Endothelial cell of umbilical vein (primary cell): ENCODE data around the gene CHST12. TPM values are rescaled to one million over a fixed set of nuclear protein-coding genes. Genes with fewer than 3 reads are reported as not detected.
A peak's percentile ranks its signal among the peaks of the same experiment; 100 is the strongest.

Experiments used
- BruUV-seq: library from RNA; stranded (reverse); fragments of 400-500 nt; replicated peaks from 2 replicates; lab custom pipeline; 2021; lab: Mats Ljungman, UMichigan
- CTCF ChIA-PET: fragments of 300-600, 350-600 bp; sonication (Branson Sonifier 250); formaldehyde crosslinking; loops from one replicate; lab custom pipeline; 2021; ENCODE audit warnings: antibody characterized with exemption, inconsistent platforms; lab: Charles Lee
- POLR2A ChIA-PET: fragments of 300-600, 350-600 bp; sonication (Branson Sonifier 250); formaldehyde crosslinking; loops from one replicate; lab custom pipeline; 2021; ENCODE audit warnings: antibody characterized with exemption, inconsistent platforms; lab: Charles Lee
- DNase-seq: peaks from one replicate; pipeline ENCODE4 v3.0.0-alpha.2; 2011; ENCODE audit warnings: low read depth, low spot score
- FAIRE-seq: peaks from 2 replicates; lab custom pipeline; 2011; peaks lifted over from hg19 to GRCh38; lab: Jason Lieb, UNC
- H2AFZ ChIP-seq: 2 replicates; pipeline ENCODE4 v1.6.0; 2012; ENCODE audit warnings: low read depth, low read length, control low read depth, inconsistent platforms
- H3K27ac ChIP-seq: 2 replicates; pipeline ENCODE4 v1.5.1; 2011; ENCODE audit warnings: low read depth, mild to moderate bottlenecking, control low read depth, low read length, moderate library complexity; ENCODE audit not compliant: insufficient read depth
- H3K27me3 ChIP-seq, 2 experiments: 2 replicates each; pipeline versions ENCODE4 v1.6.0 to v1.6.1; 2011; ENCODE audit warnings: low read length in 2 of 2, mixed read lengths in 1 of 2; ENCODE audit not compliant: control insufficient read depth in 2 of 2, insufficient read depth in 2 of 2
- H3K36me3 ChIP-seq, 2 experiments: 2 replicates in 1 of 2; 3 replicates in 1 of 2; pipeline ENCODE4 v1.5.1; 2011; ENCODE audit warnings: low read length in 2 of 2, mild to moderate bottlenecking in 1 of 2, moderate library complexity in 1 of 2; ENCODE audit not compliant: control insufficient read depth in 2 of 2, insufficient read depth in 2 of 2; ENCODE audit errors: extremely low read depth in 1 of 2
- H3K4me1 ChIP-seq: 3 replicates; pipeline ENCODE4 v1.5.1; 2011; ENCODE audit warnings: mild to moderate bottlenecking, low read length; ENCODE audit not compliant: control insufficient read depth, insufficient read depth; ENCODE audit errors: extremely low read depth
- H3K4me2 ChIP-seq: 2 replicates; pipeline ENCODE4 v1.6.1; 2011; ENCODE audit warnings: low read length, control low read depth, mixed read lengths; ENCODE audit not compliant: insufficient read depth
- H3K4me3 ChIP-seq, 3 experiments: fragments of 200-600 bp in 1 of 3; sonication (generic), shearing (Covaris generic) in 1 of 3; replicated peaks in 1 of 3; 2 replicates each; pipeline ENCODE4 v1.5.1; 2011 to 2016; ENCODE audit warnings: control low read depth in 3 of 3, low read length in 3 of 3, mild to moderate bottlenecking in 2 of 3, inconsistent platforms in 1 of 3, low read depth in 1 of 3, moderate library complexity in 1 of 3; ENCODE audit not compliant: insufficient read depth in 1 of 3
- H3K79me2 ChIP-seq: 2 replicates; pipeline ENCODE4 v1.6.0; 2012; ENCODE audit warnings: low read length, inconsistent platforms; ENCODE audit not compliant: control insufficient read depth, insufficient read depth
- H3K9ac ChIP-seq: replicated peaks from 2 replicates; pipeline ENCODE3; 2011; ENCODE audit warnings: low read length, control low read depth; ENCODE audit not compliant: insufficient read depth; ENCODE audit errors: extremely low read depth
- H3K9me1 ChIP-seq: replicated peaks from 3 replicates; pipeline ENCODE4 v1.6.0; 2011; ENCODE audit warnings: mild to moderate bottlenecking, low read length; ENCODE audit not compliant: control insufficient read depth, insufficient read depth; ENCODE audit errors: extremely low read depth
- H3K9me3 ChIP-seq: replicated peaks from 2 replicates; pipeline ENCODE4 v1.5.1; 2012; ENCODE audit warnings: low read length, inconsistent platforms; ENCODE audit not compliant: control insufficient read depth, insufficient read depth
- H4K20me1 ChIP-seq: replicated peaks from 2 replicates; pipeline ENCODE3; 2011; ENCODE audit warnings: mild to moderate bottlenecking, low read length; ENCODE audit not compliant: control insufficient read depth, insufficient read depth; ENCODE audit errors: extremely low read depth
- FOS ChIP-seq: IDR thresholded peaks from 2 replicates; pipeline ENCODE4 v1.6.1; 2011; ENCODE audit warnings: mild to moderate bottlenecking, low read length, moderate library complexity, borderline replicate concordance; ENCODE audit not compliant: insufficient read depth
- GATA2 ChIP-seq: IDR thresholded peaks from 2 replicates; pipeline ENCODE4 v1.7.0; 2011; ENCODE audit warnings: low read depth, mild to moderate bottlenecking, moderate library complexity, mixed read lengths, low read length; ENCODE audit not compliant: insufficient read length, insufficient read depth
- JUN ChIP-seq: IDR thresholded peaks from 2 replicates; pipeline ENCODE4 v1.6.1; 2011; ENCODE audit warnings: borderline replicate concordance, low read depth; ENCODE audit not compliant: insufficient read length, insufficient read depth
- MYC ChIP-seq: IDR thresholded peaks from one replicate; pipeline ENCODE4 v1.6.1; 2011; ENCODE audit warnings: mild to moderate bottlenecking, low read depth, low read length
- POLR2AphosphoS5 ChIP-seq: IDR thresholded peaks from 2 replicates; pipeline ENCODE4 v1.6.1; 2012; ENCODE audit warnings: low read depth, mild to moderate bottlenecking, control low read depth, low read length, moderate library complexity; ENCODE audit not compliant: insufficient read depth
- dilution Hi-C: fragments of 300-500 bp; cut with MboI; formaldehyde crosslinking; loops from one replicate; pipeline ENCODE4 v1.15.0; 2019; ENCODE audit warnings: low sequenced_read_pairs; ENCODE audit not compliant: extremely low pct_ligation_motif_present
- intact Hi-C: fragments of 100-400 bp; cut with micrococcal nuclease; formaldehyde crosslinking; loops from one replicate; pipeline ENCODE4 v1.10.0; 2022
- polyA plus RNA-seq, 4 experiments: library from polyadenylated mRNA; depleted of rRNA in 3 of 4; stranded (reverse) in 3 of 4; unstranded in 1 of 4; fragments of >200 nt; gene quantifications; 2 replicates each; pipeline versions ENCODE4 v1.2.1 to v1.2.3, GENCODE V29; 2011 to 2012; ENCODE audit warnings: missing spikeins in 1 of 4
- total RNA-seq: library from RNA; stranded (reverse); gene quantifications from 2 replicates; pipeline ENCODE4 v1.2.3, GENCODE V29; 2021
- TF ChIP-seq, protein P1 (sequence below): IDR thresholded peaks from 2 replicates; pipeline ENCODE4 v1.6.1; 2011; ENCODE audit not compliant: insufficient read depth, insufficient read length

CHST12 gene
- total and polyA plus RNA-seq, 2 donors (not counting 3 experiments of a cell fraction or from before 2014, with no cell fraction given), result 30.2 to 52.6 TPM

DNA sequence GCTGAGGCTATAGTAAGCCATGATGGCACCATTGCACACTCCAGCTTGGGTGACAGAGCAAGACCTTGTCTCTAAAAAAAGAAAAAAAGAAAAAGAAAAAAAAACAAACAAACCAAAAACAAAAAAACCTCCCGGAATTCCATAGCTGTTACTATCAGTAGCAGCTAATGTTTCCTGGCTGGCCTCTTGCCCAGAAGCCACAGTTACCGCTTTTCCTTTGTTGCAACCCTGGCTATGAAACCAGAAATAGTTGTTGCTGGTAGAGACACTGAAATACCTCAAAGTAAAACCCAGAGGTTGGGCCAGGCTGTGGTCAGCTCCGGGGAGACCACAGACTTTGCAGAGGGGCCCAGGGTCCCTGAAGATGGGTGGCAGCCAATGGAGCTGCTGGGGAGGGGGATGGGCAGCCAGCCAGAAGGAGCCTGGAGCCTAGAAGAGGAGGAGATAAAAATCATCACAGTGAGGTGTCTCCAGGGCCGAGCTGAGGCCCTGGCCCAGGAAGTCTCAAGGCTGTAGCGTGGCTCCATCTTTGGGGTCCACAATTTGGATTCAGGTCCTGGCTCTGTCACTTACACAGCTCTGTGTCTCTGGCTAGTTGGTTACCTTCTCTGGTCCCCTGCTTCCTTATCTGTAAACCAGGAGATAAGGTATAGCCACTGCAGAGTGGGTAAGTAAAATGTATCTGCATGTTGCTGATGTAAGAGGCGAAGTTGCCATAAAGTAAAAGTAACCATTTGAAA, 3.4 kb upstream of the CHST12 start:
- peak overlapping the region; percentile 83 for H3K4me2 ChIP-seq
- H3K27ac ChIP-seq, result peak overlapping the region; percentile 88
- POLR2A ChIA-PET, result interaction anchor here (1.2 kb wide), 1 partner anchor 16 kb away, joined by 3 read pairs; no protein-coding TSS in a partner anchor
- H4K20me1 ChIP-seq, result no peaks in the 10 kb centered on the region
- intact Hi-C loops, result loop anchor here (10.0 kb wide), 1 partner anchor 125 kb away; no protein-coding TSS in a partner anchor
- TF ChIP-seq, protein P1, sequence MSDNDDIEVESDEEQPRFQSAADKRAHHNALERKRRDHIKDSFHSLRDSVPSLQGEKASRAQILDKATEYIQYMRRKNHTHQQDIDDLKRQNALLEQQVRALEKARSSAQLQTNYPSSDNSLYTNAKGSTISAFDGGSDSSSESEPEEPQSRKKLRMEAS, result no peak
- TF ChIP-seq POLR2AphosphoS5, result peak; percentile 64
- no peak for TF ChIP-seq MYC
- peak; percentile 34 for TF ChIP-seq FOS
- no peak for TF ChIP-seq JUN
- peak; percentile 81 for TF ChIP-seq GATA2
- H2AFZ ChIP-seq, result peak overlapping the region; percentile 66
- peaks cover 24% of the 10 kb centered on the region for H3K4me1 ChIP-seq
- no peaks in the 10 kb centered on the region for H3K27me3 ChIP-seq
- H3K9ac ChIP-seq, result peak overlapping the region; percentile 84
- CTCF ChIA-PET, result interaction anchor here (1.0 to 1.9 kb wide), 7 partner anchors 12 to 70 kb away, joined by 3 to 11 read pairs (median 5); no protein-coding TSS in a partner anchor
- DNase-seq (peak; percentile 96), FAIRE-seq (peak; percentile 97)
- BruUV-seq, result no TSS peak
- peaks cover 2% of the 10 kb centered on the region for H3K79me2 ChIP-seq
- H3K36me3 ChIP-seq, result no peaks in the 10 kb centered on the region
- dilution Hi-C loops, result no loop called here
- peak overlapping the region in 1 of 3 experiments; percentile 20 for H3K4me3 ChIP-seq
- H3K9me3 ChIP-seq, result no peaks in the 10 kb centered on the region
- no peaks in the 10 kb centered on the region for H3K9me1 ChIP-seq
